Measurements from ENCODE around the gene LRPAP1. TPM values are rescaled to one million over a fixed set of nuclear protein-coding genes. Genes with fewer than 3 reads are reported as not detected.
A peak's percentile ranks its signal among the peaks of the same experiment; 100 is the strongest.

LRPAP1 gene
- total RNA-seq, 1 donor from 2014 or later, result 64.6 TPM

- ATAC-seq, result peak; percentile 81
These were observed 47.9 kb downstream of the LRPAP1 start for GRCh38 chr4:3484057-3484973.

DNA sequence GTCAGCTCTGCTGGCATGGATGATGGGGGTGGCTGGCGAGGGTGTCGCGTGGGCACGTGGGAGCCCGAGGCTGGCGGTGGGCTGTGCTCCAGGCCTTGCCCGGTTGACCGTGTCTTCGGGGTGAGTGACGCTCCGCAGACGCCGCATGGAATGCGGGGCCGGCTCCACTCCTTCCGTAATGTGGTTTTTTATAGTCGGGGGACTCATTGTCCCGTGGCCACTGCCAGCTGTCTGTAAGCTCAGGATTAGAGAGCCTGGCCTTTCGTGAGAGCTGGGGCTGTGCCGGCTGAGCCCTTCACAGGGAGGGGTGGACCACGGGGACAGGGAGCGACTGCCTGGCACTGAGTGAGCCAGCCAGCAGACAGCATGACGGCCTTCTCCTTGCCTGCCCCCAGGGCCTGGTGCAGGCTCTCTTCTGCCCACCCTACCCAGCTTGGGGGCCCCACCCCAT lies 48.7 kb downstream of the LRPAP1 start:
- ATAC-seq, result no peak

DNA sequence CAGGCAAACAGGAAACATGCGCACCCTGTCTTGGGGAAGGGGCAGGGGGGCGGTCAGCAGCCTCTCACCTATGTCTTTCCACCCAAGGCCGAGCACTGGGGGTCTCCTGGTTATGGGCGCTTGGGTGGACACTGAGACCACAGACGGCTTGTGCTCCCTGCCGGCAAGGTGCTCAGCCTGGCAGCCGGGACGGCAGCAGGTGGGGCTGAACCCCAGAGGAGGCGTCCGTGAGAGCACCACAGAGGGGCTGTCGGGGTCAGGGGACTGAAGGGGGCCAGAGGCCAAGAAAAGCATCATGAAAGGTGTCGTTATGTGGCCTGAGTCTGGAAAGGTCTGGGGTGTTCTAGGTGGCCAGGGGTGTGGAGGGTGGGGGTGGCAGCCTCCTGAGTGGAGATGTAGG lies 49.5 kb downstream of the LRPAP1 start:
- ATAC-seq, result no peak

DNA sequence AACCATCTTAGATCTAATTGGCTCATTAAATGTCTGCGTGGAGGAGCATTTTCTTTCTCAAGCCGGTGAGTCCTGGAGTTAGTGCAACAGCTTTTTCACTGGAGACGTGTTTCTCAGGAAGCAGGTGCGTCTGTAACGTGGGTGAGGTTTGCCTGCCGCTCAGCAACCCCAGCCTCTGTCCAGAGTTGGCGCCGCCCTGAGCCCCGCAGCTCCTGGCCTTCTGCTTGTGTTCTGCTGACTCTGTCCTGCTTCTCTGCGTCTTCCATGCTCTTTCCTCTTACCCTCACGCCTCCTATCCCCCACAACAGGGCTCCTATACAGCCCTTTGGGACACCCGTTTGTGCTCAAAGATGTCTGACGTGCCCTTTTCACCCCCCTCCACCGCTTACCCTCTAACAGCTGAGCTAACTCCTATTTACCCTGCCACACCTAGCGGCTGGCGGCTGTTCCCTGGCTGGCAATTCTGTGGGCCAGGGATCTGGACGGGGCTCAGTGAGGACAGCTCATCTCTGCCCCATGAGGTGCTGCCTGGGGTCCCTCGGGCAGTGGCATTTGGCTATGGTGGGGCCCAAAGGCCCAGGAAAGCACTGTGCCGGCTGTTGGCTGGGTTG lies 50.3 kb downstream of the LRPAP1 start:
- no peak for ATAC-seq

GRCh38 chr4:3481113-3481531 lies 51.1 kb downstream of the LRPAP1 start:
- no peak for ATAC-seq

GRCh38 chr4:3480528-3481112 lies 51.6 kb downstream of the LRPAP1 start:
- peak; percentile 62 for ATAC-seq

- no peak for ATAC-seq
These were observed 52.7 kb downstream of the LRPAP1 start for GRCh38 chr4:3479358-3480101.

GRCh38 chr4:3478446-3479357 lies 53.5 kb downstream of the LRPAP1 start:
- ATAC-seq, result no peak

GRCh38 chr4:3477750-3478430 lies 54.3 kb downstream of the LRPAP1 start:
- no peak for ATAC-seq

- ATAC-seq, result no peak
These were observed 55.1 kb downstream of the LRPAP1 start for GRCh38 chr4:3476936-3477749.

- ATAC-seq, result no peak
These were observed 55.9 kb downstream of the LRPAP1 start for GRCh38 chr4:3476341-3476747.

- no peak for ATAC-seq
These were observed 56.4 kb downstream of the LRPAP1 start for GRCh38 chr4:3475713-3476260.

DNA sequence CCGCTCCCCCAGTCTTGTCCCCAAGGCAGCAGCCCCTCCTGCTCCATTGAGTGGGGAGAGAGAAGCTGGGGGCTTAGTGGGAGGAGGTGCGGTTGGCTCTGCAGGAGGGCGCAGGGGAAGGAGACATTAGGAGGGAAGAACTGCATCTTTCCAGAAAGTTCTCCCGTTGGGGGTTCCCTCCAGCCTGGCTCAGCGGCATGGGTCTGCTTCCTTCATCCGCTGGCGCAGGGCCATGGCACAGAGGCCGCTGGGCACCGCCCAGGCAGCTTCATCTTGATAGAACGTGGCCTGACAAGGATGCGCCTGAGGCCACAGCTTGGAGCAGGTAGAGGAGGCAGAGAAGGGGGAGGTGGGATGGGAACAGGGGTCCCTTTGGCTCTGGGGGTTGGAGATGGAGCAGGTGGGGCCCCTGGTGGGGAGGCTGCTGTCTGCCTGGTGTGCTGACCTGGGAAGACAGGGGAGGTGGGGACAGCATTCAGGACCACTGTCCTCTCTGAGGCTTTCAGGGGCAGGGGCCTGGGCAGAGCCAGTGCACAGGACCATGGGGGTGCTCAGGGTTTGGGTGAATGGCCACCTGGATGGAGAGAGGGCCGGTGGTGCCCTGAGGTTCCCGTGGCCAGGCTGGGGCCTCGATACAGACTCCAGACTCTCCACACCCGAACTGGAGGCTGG lies 57.0 kb downstream of the LRPAP1 start:
- no peak for ATAC-seq

GRCh38 chr4:3473996-3474765 lies 58.0 kb downstream of the LRPAP1 start:
- no peak for ATAC-seq

DNA sequence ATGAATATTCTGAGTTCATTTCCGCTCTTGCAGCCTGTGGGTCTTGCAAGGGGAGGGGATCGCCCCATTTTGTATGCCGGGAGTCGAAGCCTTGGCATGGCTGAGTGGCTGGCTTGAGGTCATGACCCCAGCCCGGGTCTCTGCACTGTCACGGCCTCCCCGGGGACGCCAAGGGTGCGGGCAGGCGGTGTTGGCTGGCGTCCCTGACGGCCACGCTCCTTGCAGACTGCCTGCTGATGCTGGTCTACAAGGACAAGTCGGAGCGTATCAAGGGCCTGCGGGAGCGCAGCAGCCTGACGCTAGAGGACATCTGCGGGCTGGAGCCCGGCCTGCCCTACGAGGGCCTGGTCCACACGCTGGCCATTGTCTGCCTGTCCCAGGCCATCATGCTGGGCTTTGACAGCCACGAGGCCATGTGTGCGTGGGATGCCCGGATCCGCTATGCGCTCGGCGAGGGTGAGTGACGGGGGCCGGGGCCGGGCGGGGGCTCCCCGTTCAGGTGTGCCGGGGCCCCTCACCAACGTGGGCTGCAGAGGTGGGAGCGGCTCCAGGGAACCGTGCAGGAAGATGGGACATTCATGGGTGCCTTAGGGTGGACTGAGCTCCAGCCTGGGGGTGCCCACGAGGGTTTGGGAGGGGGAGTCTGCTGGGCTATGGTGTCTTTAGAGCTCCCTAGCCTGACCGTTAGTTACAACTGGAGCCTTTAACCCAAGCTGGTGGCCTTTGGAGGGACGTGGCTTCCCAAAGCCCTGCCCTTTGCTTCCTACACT lies 58.9 kb downstream of the LRPAP1 start:
- ATAC-seq, result peak; percentile 10

- ATAC-seq, result no peak
These were observed 59.6 kb downstream of the LRPAP1 start for GRCh38 chr4:3472411-3473141.

DNA sequence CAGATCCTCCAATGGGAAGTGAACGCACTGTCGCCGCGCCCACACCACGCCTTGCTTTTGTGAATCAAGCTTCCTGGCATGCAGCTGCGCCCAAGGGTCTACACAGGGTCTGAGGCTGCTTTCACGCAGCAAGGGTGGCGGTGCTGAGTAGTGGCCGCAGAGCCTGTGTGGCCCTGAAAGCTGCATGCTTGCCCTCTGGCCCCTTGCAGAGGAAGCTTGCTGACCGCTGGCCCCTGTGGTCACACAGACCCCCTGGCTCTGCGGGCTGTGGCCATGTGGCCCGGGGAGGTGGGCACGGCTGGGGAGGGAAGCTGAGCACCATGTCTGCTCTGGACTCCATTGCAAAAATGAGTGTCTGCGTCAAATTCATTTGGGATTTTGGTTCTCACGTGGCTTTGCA lies 60.3 kb downstream of the LRPAP1 start:
- ATAC-seq, result no peak

Measured in esophagus mucosa (tissue), 1 donor.